Fibroblast of skin of scalp (primary cell): ENCODE measurements around the gene WT1.

Experiments
- DNase-seq: peaks from one replicate; pipeline ENCODE4 v3.0.0-alpha.2; 2013

WT1 gene

GRCh38 chr11:32420937-32421901 lies 14.1 kb downstream of the WT1 start:
- no peak for DNase-seq

- no peak for DNase-seq
These were observed 15.2 kb downstream of the WT1 start for GRCh38 chr11:32420139-32420538.

GRCh38 chr11:32418836-32419235 lies 16.5 kb downstream of the WT1 start:
- DNase-seq: no peak

GRCh38 chr11:32417806-32418205 lies 17.5 kb downstream of the WT1 start:
- DNase-seq: no peak

- DNase-seq: no peak
These were observed 19.0 kb downstream of the WT1 start for GRCh38 chr11:32416301-32416700.

DNA sequence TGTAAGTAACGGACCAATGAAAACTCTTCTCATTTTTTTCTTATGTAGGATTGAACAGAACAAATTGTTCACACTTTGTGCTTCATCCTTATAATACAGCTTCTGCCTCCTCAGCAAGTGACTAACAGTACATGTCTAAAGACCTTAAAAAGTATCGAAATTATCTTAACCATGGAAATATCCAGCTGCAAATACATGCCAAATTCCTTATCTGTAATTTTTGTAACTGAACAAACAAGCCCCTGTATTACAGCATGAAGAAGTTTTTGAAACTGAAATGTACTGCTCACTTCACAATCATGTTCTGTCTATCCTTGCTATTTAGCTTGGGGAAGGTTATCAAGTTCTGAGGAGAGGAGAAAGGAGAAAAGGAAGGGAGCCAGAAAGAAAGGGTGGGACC lies 20.4 kb downstream of the WT1 start:
- DNase-seq: no peak

DNA sequence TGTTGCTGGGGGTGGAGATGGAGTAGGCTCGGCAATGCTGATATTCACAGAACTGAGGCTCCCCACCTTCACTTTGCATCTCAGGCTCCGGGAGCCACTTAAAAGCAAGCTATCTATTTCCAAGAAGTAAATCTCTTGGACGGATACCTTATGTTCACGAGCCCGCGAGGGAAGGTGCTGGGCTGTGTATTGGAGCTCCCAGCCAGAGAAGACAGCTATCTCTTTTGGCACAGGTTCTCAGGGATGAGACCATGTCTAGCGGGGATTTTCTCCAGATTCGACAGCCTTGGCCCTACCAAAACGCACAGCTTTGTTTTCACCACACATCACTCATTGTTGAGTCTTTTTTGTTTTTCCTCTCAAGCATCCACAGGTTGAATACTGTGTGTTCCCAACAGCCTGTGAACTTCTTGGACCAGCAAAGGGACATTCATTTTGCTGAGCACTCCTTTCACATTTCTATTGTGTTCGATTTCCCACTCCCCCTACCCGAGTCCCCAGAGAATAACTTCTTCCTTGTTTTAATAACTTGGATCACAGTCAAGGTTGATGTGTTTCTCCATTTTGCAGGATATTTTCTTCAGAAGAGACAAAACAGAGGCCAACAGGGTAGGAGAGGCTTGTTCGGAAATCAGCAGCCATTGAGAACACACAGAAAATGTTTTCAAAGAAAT lies 23.3 kb downstream of the WT1 start:
- DNase-seq: no peak

GRCh38 chr11:32405592-32405991 lies 29.7 kb downstream of the WT1 start:
- DNase-seq: no peak

- no peak for DNase-seq
These were observed 32.5 kb downstream of the WT1 start for GRCh38 chr11:32402836-32403235.

DNA sequence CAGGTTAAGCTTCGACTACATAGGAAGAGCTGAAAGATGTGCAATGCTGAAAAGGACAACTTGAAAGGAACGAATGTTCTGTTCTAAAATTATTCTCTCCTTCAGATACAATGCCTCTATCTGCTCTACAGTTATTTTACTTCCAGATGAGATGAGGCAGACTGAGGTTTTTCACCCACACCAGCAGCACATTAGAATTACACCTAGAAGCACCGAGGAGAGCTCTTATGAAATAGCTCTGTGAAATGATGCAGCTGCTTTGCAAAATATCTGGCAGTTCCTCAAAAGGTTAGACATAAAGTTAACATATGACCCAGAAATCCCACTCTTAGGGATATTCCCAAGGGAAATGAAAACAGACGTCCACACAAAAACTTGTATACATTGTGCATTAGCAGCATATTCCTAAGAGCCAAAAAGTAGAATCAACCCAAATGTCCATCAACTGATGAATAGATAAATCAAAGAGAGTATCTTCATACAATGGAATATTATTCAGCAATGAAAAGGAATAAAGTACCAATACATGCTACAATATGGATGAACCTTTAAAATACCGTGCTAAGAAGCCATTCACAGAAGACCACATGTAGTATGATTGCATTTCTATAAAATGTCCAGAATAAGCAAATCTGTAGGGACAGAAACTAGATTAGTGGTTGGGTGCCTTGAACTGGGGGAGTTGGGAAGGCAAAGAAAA lies 34.5 kb downstream of the WT1 start:
- DNase-seq: no peak

- no peak for DNase-seq
These were observed 35.1 kb downstream of the WT1 start for GRCh38 chr11:32400196-32400595.

DNA sequence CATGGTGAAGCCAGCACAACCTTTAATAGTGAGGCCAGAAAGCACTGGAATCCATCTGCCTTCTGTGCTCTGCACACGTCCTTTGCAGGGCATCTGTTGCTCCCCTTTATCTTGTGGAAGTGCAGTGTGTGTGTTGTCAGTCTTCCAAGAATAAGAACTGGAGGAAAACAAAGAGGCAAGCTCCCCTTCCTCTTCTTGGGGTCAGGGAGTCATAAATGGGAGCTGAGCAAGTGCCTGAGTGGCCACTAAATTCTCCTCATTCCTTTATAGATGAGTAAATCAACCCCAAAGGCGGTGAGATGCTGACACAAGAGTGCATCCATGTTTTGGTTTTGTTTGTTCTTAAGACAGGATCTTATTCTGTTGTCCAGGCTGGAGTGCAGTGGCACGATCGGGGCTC lies 38.3 kb downstream of the WT1 start:
- DNase-seq: peak; percentile 14

GRCh38 chr11:32396331-32396730 lies 39.0 kb downstream of the WT1 start:
- DNase-seq: no peak

GRCh38 chr11:32395127-32395526 lies 40.2 kb downstream of the WT1 start:
- DNase-seq: no peak

DNA sequence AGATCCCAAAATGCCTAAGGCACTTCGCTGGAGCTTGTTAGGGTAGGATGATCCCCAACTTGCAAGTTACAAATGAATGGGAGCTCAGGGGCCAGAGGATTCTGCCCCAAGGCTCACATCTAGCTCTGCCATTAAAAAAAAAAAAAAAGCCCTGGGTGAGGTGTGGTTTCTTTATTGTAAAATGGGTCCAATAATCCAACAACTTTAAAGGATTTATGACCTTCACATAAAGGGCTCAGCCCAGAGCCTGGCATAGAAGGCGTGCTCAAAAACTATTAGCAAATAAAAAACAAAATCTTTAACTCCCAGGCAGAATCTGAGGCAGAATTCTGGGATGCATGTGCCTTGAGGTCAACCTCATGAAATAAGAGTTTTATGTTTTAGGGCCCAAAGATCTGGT lies 42.5 kb downstream of the WT1 start:
- no peak for DNase-seq

GRCh38 chr11:32391956-32392553 lies 43.3 kb downstream of the WT1 start:
- DNase-seq: peak; percentile 61

DNA sequence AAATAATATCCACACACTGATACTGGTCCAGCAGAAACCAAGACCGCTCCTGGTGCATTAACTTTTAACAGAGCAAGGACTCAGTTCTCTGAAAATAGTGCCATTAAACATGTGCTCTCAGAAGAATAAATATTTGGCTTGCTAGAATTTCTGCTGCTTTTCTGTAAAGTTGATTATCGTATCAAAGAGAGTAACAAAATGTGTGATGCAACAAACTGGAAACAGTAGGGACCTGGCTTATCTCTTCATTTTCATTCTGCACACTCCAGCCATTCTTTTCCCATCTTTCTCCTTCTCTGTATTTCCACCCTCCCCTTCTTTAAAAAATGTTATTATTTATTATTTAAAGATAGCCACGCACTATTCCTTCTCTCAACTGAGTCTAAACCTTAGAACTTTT lies 43.9 kb downstream of the WT1 start:
- DNase-seq: no peak

DNA sequence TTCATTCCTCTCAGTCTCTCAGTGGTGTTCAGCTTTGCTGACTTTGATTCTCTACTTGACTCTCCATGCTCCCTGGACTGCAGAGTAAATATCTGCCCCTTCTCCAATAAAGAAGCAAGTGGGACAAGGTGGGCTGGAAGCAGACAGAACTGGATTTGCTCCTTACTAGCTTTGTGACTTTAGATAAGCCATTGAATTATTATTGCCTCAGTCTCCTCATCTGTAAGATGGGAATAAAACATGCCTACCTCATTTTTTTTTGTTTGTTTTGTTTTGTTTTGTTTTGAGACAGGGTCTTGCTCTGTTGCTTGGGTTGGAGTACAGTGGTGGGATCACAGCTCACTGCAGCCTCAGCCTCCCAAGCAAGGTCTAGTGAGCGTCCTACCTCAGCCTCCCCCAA lies 44.6 kb downstream of the WT1 start:
- no peak for DNase-seq

DNA sequence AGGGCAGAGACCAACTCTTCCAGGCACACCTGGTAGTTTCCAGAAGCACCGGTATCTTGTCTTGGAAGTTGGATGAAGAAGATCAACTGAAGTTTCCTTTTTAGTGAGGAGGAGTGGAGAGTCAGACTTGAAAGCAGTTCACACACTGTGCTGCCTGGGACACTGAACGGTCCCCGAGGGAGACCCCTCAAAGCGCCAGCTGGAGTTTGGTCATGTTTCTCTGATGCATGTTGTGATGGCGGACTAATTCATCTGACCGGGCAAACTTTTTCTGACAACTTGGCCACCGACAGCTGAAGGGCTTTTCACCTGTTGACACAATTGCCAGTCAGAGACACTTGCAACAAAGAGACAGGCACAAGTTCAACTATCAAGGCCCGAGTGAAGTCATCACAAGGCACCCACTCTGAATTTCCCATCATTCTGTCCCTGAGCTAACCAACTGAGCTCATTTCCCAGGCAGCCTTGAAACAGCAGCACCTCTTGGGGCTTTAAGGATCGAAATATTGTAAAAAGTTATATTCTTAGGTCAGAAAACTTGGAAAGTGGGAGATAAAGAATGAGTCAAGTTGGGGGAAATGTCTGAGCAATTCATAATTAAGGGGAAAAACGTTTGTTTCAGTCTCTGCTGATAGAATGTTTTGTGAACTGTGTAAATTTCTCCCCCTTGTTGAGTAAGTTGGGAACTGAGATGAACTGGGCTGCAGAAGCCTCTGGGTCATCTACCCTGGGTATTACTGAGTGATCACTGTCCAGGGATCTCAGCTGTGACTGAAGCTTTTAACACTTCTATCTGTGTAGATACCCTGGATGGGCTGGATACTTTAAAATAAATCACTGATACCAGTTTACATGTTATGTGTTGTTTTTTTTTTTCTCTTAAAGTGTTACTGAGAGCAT lies 46.2 kb downstream of the WT1 start:
- no peak for DNase-seq

DNA sequence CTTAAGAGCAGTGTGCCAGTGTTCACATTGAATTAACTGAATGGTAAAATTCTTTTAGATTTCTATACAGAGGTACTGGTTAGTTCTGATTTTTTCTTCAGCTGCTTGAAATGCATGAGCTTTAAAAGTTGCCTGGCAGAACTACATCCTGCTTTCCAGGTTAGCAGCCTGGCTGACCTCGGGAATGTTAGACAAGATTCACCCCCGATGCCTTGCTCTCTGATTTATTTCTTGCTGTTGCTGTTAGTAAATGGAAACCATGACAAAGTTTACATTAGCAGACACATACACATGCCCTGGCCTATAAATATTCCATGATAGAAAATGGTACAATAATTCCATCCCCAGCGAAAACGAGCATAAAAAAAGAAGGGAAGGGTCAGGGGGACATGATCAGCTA lies 47.0 kb downstream of the WT1 start:
- DNase-seq: no peak

DNA sequence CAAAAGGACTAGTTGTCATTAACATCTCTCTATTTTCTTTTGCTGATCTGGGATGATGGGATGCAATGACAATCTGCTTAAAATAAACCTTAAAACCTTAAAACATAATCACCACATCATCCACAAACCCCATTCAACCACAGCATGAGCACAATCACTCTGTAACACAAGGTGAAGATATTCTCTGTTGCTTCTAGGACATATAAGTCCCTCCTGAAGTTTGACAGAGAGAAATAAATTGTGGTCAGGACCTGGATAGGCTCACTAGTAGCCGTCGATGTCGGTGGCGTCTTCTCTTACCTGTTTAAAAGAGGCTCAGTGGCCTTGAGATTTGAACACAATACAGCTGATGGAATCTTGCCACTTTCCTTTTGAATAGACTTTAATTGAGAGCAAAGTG lies 47.9 kb downstream of the WT1 start:
- no peak for DNase-seq
